DMS153 treated with DMSO at 0.1 percent for 48 hours (cell line): ENCODE results near the gene CCR6.

Experiments
- DNase-seq: peaks from one replicate; lab custom pipeline; 2025; ENCODE audit not compliant: unreplicated experiment; lab: John Stamatoyannopoulos, UW

The CCR6 gene

DNA sequence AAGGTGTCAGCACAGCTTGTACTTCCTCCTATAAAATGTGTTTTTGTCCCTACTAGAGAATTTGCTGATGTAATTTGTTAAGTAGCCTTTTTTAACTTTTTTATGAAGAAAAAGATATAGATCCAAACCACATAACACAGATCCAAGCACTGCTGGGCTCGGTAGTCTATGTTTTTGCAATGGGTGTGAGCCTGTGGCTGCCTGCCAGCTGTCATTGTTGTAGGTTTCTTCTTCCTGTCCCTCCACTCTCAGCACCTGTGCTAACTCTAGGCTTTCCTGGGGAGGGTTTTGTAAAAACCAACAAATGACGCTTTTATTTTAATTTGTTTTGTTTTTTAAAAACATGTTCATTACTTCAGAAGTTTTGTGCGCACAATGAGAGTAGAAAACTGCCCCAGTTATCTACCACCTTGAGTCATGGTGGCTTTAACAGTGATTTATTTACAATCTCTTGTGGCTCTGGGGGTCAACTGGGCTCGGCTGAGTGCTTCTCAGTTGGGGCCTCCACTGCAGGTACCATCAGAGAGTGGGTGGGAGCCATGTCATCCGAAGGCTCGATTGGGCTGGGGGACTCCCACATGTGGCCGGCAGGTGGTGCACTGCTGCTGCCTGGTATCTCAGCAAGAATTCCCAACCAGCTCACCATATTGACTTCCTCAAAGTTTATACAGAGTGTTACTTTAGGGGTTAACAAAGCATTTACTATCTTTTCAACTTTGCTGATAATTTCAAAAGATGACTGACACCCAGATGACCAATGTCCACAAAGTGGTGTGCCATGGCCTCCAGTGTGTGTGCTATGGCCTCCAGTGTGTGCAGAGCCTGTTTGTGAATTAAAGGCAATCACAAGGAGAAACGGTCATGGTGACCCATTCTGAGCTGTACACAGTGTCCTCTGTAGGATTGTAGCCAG, 3.0 kb upstream of the CCR6 start:
- DNase-seq: no peak

DNA sequence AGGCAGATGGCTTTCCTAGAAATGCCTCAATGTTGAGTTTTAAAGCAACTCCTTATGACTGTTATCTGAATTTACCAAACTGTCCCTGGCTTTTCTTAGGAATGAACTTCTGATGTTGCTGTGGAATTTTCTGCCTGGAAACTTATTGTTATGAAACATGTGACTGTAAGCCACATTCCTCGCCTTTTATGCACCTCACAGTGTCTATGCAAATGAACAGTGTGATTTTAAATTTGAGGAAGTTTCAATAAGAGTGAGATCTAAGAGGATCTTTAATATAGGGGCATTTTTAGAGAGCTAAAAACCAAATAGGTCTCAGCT, 2.4 kb upstream of the CCR6 start:
- DNase-seq: no peak

- no peak for DNase-seq
Observed at GRCh38 chr6:167121335-167121841, 1.5 kb upstream of the CCR6 start.

GRCh38 chr6:167122041-167122826, 662 bp upstream of the CCR6 start:
- no peak for DNase-seq

DNA sequence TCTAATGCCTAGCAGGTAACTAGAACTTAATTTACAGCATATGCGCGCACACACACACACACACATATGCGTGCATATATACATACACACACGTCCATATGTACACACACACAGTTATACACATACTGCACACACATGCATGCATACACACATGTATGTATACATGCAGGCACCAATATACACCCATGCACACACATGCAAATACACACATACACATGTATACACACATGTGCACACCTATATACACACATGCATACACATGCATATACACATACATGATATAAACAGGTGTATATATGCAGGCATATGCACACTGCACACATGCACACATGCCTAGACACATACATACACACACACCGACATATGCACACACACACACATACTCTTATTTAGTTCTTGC, 1.9 kb downstream of the CCR6 start:
- no peak for DNase-seq

GRCh38 chr6:167125410-167125809, 2.5 kb downstream of the CCR6 start:
- no peak for DNase-seq

DNA sequence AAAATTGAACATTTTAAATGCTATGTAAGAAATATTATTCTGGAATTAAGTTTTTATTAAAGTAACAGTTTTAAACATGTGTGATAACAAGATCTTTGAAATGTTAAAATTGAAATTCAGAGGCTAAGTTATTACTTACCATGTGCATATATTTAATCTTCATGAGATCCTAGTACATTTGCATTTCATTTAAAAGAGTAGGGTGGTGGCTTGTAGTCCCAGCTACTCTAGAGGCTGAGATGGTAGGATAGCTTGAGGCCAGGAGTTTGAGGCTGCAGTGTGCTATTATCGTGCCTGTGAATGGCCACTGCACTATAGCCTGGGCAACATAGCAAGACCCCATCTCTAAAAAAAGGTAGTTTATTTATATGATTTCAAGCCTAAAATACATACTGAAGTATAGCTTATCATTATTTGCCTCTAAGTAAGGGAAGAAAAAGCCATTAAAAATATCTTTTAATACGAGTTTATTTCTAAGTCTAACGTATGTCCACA, 3.0 kb downstream of the CCR6 start:
- no peak for DNase-seq

DNA sequence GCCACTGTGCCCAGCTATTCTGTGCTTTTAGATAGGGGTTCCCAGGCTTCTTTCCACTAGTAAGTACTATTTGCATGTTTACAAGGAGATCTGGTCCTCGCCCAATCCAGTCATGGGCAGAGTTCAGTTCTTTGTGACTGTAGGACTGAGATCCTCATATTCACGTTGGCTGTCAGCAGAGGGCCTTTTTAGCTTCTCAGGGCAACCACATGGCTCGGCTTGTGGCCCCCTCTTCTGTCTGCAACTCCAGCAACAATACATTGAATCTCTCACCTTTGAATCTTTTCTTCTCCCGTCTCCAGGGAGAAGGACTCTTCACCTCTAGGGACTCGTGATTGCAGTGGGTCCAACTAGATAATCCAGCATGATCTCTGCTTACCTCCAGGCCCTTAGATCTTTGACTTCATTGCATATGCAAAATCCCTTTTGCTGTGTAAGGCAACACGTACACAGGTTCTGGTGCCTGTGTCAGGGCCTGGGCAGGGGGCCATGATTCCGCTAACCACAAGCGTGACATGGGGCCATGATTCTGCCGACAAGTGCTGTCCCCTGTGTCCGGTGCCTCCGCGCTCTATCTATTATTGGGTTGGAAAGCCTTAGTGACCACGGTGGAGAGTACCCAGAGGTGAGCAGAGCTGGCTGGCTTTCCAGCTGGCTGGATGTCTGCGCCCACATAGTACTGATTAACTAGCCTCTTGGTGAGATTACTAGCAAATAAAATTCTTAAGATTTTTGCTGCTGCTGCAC, 5.1 kb downstream of the CCR6 start:
- no peak for DNase-seq

DNA sequence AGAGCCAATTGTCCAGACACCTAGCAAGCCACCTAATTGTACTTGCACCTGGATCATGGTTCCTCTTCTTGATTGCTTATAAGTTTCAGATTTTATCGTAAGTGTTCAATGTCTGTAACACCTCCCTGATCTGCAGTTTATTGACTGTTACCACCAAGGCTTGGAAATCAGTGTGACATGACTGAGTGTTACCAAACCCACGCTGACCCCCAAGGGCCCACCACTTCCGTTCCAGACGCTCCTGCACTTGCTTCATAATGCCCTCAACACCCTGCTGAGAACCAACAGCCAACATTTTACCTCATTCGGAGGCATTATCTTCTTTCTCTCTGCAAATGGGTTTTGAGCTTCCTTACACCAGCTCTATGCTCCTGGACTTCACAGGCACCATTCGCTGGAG, 6.3 kb downstream of the CCR6 start:
- DNase-seq: no peak

DNA sequence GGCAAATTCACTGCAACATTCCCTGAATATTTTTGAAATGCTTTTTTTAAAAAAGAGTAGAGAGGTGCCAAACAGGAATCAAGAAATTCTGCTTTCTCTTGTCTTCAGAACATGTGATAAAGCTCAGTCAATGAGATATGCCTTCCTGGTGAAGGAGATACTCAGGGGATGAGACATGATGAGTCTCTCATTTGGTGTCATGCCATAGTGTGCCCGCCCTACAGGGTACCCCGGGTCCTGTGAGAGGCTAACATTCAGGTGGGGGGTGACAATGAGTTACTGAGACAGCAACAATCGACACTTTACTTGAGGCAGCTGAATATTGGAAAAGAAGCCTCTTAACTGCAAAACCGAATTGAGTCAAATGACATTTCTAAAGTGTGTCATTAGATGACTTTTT, 6.7 kb downstream of the CCR6 start:
- DNase-seq: no peak

DNA sequence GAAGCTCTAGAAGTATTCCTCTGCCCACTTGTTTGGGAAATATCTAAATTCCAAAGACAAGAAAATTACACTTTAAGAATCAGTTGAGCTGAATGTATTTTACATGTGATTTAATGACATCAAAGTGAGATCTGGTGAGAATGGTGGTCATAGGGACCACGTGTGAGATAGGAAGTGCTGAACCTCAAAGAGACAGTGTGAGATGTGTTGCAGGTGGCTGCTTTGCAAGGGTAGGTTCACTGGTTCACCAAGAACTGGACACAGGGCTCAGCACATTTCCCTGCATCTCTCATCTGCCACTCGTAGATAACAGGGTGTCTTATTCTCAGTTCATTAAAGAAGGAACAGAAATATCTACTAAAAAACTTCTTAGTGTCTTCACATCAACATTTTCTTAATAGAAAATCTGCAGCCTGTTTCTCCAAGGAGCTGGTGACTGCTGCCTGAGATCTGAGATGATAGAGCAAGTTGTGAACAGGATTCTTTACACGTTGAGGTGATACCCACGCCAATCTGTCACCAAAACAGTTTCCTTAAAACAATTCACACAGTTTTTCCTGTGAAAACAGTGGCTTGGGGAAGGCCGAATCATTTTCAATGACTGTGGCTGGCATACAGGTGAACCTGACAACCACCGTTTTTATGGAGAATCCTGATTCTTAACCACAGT, 7.2 kb downstream of the CCR6 start:
- DNase-seq: no peak

- peak; percentile 37 for DNase-seq
Observed at GRCh38 chr6:167130712-167131684, 8.1 kb downstream of the CCR6 start.

DNA sequence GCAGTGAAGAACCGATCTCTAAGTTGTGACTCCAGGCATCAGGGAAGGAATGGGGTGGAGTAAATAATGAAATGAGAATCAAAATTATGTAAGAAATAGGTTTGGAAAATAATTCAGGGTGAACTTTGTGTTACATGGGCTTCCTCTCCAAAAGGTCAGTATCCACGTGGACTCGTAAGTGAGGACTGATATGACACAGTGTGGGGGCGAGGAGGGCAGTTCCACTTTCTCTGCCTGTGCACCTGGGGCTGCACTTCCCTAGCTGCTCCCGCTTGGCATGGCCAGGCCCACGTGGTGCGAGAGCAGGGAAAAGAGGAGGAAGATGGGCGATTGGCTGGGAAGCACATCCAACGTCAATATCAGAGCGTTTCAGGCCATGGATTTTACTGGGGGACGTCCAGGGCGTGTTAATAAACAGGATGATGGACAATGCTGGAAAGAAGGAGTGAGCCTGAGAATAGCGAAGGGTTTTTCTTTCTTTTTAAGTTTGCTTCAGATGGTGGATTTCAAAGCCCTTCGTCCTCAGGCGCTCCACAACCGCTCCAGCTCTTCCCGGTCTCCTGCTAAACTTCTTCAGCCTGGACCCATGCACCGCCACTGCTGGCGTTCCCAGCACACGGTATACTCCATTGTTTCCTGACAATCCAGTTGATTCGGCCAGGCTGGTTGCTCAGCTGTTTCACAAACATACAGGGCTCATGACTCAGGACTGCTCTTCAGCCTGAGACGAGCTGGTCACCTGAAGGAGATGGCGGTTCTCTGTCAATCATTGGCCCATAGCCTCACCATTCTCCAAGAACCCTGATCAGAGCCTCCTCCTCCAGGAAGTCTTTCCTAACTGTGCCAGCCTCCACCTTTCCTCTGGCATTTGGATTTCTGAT, 11.8 kb downstream of the CCR6 start:
- DNase-seq: no peak

DNA sequence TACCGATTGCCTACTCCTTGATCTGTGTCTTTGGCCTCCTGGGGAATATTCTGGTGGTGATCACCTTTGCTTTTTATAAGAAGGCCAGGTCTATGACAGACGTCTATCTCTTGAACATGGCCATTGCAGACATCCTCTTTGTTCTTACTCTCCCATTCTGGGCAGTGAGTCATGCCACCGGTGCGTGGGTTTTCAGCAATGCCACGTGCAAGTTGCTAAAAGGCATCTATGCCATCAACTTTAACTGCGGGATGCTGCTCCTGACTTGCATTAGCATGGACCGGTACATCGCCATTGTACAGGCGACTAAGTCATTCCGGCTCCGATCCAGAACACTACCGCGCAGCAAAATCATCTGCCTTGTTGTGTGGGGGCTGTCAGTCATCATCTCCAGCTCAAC, 13.5 kb downstream of the CCR6 start:
- no peak for DNase-seq

GRCh38 chr6:167137081-167137480, 14.2 kb downstream of the CCR6 start:
- no peak for DNase-seq

GRCh38 chr6:167137881-167138280, 15.0 kb downstream of the CCR6 start:
- DNase-seq: no peak

- no peak for DNase-seq
Observed at GRCh38 chr6:167139761-167140160, 16.9 kb downstream of the CCR6 start.

DNA sequence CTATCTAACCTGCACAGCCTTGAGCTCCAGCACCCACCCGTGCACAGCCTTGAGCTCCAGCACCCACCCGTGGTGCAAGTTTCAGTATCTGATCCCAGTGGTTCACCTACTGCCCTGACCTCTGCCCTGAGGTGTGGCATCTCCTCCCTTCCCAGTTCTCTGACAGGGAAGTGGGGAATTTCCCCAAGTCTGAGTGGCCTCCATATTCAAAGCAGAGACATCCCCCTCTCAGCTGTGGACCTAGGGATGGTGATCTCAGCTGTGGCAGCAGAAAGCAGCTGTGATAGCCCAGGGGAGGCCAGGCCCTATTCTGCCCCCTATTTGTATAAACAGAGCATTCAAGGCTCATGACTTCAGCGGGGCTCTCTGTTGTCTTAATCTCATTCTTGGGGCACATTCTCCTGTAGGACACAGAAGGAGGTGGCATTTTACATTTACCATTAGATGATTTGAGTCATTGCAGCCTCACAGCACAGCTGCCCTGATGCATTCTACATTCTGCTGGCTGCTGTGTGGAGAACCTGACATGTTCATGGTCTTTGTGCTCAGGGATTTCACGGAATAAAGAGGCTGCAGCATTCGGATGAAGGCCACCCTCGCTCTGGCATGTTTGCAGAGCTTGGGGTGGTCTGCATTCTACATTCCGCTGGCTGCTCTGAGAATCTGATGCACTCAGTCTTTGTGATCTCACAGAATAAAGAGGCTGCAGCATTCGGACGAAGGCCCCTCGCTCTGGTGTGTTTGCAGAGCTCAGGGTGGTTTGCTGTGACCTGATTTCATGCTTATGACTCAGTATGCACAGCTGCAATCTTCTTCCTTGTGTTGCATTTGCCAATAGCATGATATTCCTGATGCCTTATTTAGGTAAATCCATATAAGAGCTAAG, 17.9 kb downstream of the CCR6 start:
- DNase-seq: no peak
